HepG2 (cell line): ENCODE results near the gene RNASE2. TPM values are rescaled to one million over a fixed set of nuclear protein-coding genes. Genes with fewer than 3 reads are reported as not detected.

ENCODE experiments used
- ATAC-seq: fragments of 200-7000 bp; cut with Tn5 transposase; 3 replicates; pipeline ENCODE4 v1.9.1; 2020; ENCODE audit warnings: mild to moderate bottlenecking, moderate library complexity
- BruUV-seq: library from RNA; stranded (reverse); fragments of 400-500 nt; replicated peaks from 2 replicates; lab custom pipeline; 2021; lab: Mats Ljungman, UMichigan
- CTCF ChIA-PET: fragments of 300-600 bp; formaldehyde crosslinking; extraction: SDS; loops from one replicate; lab custom pipeline; 2021; ENCODE audit warnings: low total read pairs, inconsistent platforms, low intra/inter-chr PET ratio; lab: Yijun Ruan, JAX
- POLR2A ChIA-PET: fragments of 350-600 bp; sonication (Branson Sonifier 250); formaldehyde crosslinking; loops from one replicate; lab custom pipeline; 2020; ENCODE audit warnings: antibody characterized with exemption, inconsistent platforms; lab: Yijun Ruan, JAX
- DNase-seq: peaks from one replicate; pipeline ENCODE4 v3.0.0-alpha.2; 2015; ENCODE audit warnings: low spot score
- FAIRE-seq: peaks from 3 replicates; lab custom pipeline; 2011; peaks lifted over from hg19 to GRCh38; lab: Jason Lieb, UNC
- H2AFZ ChIP-seq: one replicate; pipeline ENCODE4 v1.6.1; 2011; ENCODE audit warnings: low read length, inconsistent platforms
- H3K27ac ChIP-seq: fragments of 300-600 bp; 3 replicates; pipeline ENCODE4 v1.8.0; 2011; ENCODE audit warnings: mixed run types, mild to moderate bottlenecking, mixed read lengths, low read length, inconsistent platforms; ENCODE audit not compliant: insufficient read depth; ENCODE audit errors: extremely low read length
- H3K27me3 ChIP-seq, 2 experiments: fragments of 200-600 bp in 1 of 2; 2 replicates in 1 of 2; 3 replicates in 1 of 2; pipeline versions ENCODE4 v1.6.0 to v1.8.0; 2011; ENCODE audit warnings: low read length in 2 of 2, mild to moderate bottlenecking in 2 of 2, moderate library complexity in 2 of 2, inconsistent platforms in 1 of 2; ENCODE audit not compliant: insufficient read depth in 2 of 2, control insufficient read depth in 1 of 2
- H3K36me3 ChIP-seq, 2 experiments: fragments of 200-600 bp in 1 of 2; replicated peaks in 1 of 2; 2 replicates in 1 of 2; 3 replicates in 1 of 2; pipeline versions ENCODE4 v1.5.1 to v1.8.0; 2011; ENCODE audit warnings: low read length in 2 of 2, inconsistent platforms in 1 of 2; ENCODE audit not compliant: insufficient read depth in 2 of 2, control insufficient read depth in 1 of 2
- H3K4me1 ChIP-seq: 2 replicates; pipeline ENCODE4 v1.5.1; 2012; ENCODE audit warnings: low read length, inconsistent platforms; ENCODE audit not compliant: insufficient read depth
- H3K4me2 ChIP-seq: 2 replicates; pipeline ENCODE4 v1.6.0; 2011; ENCODE audit warnings: low read depth, low read length, inconsistent platforms
- H3K4me3 ChIP-seq, 3 experiments: fragments of 200-600 bp in 1 of 3; sonication (generic), shearing (Covaris generic) in 1 of 3; replicated peaks in 1 of 3; 2 replicates each; pipeline ENCODE4 v1.5.1; 2011 to 2016; ENCODE audit warnings: low read length in 3 of 3, inconsistent platforms in 2 of 3, low read depth in 2 of 3, mild to moderate bottlenecking in 2 of 3, control low read depth in 1 of 3, mixed read lengths in 1 of 3; ENCODE audit not compliant: insufficient read depth in 1 of 3
- H3K79me2 ChIP-seq: one replicate; pipeline ENCODE4 v1.6.1; 2011; ENCODE audit warnings: low read length, inconsistent platforms; ENCODE audit not compliant: insufficient read depth
- H3K9ac ChIP-seq: 2 replicates; pipeline ENCODE4 v1.6.0; 2011; ENCODE audit warnings: mild to moderate bottlenecking, low read depth, low read length, inconsistent platforms; ENCODE audit not compliant: insufficient read depth
- H3K9me3 ChIP-seq: 2 replicates; pipeline ENCODE4 v1.5.1; 2012; ENCODE audit warnings: mild to moderate bottlenecking, low read length
- H4K20me1 ChIP-seq: 2 replicates; pipeline ENCODE4 v1.6.0; 2011; ENCODE audit warnings: inconsistent platforms, mild to moderate bottlenecking, low read length, moderate library complexity; ENCODE audit not compliant: insufficient read depth
- ELF4 ChIP-seq: sonication (generic); formaldehyde crosslinking; IDR thresholded peaks from 2 replicates; pipeline ENCODE4 v1.5.0; 2020; ENCODE audit warnings: missing genetic modification reagents, mild to moderate bottlenecking, moderate library complexity, borderline replicate concordance
- GABPA ChIP-seq, 2 experiments: IDR thresholded peaks; 2 replicates each; pipeline ENCODE4 v1.6.1; 2011 to 2016; ENCODE audit warnings: low read depth in 2 of 2, low read length in 1 of 2, missing biosample characterization in 1 of 2, missing genetic modification characterization in 1 of 2
- HES4 ChIP-seq: sonication (generic); formaldehyde crosslinking; IDR thresholded peaks from 2 replicates; pipeline ENCODE4 v1.9.0; 2021; ENCODE audit warnings: mild to moderate bottlenecking, missing genetic modification reagents, borderline replicate concordance
- MTF2 ChIP-seq: sonication (generic); formaldehyde crosslinking; IDR thresholded peaks from 2 replicates; pipeline ENCODE4 v1.5.0; 2020; ENCODE audit warnings: missing genetic modification reagents, borderline replicate concordance
- NONO ChIP-seq, 2 experiments: fragments of 450-650 bp in 1 of 2; sonication (generic) in 1 of 2; formaldehyde crosslinking in 1 of 2; IDR thresholded peaks in 1 of 2; conservative IDR thresholded peaks in 1 of 2; 2 replicates each; pipeline versions ENCODE4 v1.6.1 to v1.8.0; 2017 to 2022; ENCODE audit warnings: mild to moderate bottlenecking in 1 of 2, missing genetic modification reagents in 1 of 2, moderate library complexity in 1 of 2
- NR2C2 ChIP-seq: sonication (generic); formaldehyde crosslinking; IDR thresholded peaks from 2 replicates; pipeline ENCODE4 v1.4.0; 2020; ENCODE audit warnings: missing genetic modification reagents, mild to moderate bottlenecking, moderate library complexity, borderline replicate concordance
- ONECUT2 ChIP-seq: sonication (generic); formaldehyde crosslinking; IDR thresholded peaks from 2 replicates; pipeline ENCODE4 v1.4.0; 2020; ENCODE audit warnings: missing genetic modification reagents
- RBM39 ChIP-seq: fragments of 200-400 bp; formaldehyde crosslinking; IDR thresholded peaks from one replicate; pipeline ENCODE4 v1.6.1; 2018; ENCODE audit warnings: antibody characterized with exemption, mild to moderate bottlenecking, low read depth, low read length; ENCODE audit not compliant: poor library complexity, severe bottlenecking
- SKI ChIP-seq: fragments of 450-650 bp; IDR thresholded peaks from one replicate; pipeline ENCODE4 v1.6.1; 2018; ENCODE audit warnings: mild to moderate bottlenecking; ENCODE audit not compliant: partially characterized antibody
- ZNF335 ChIP-seq: sonication (generic); formaldehyde crosslinking; IDR thresholded peaks from 2 replicates; pipeline ENCODE4 v1.4.0; 2020; ENCODE audit warnings: missing genetic modification reagents
- ZNF737 ChIP-seq: sonication (generic); formaldehyde crosslinking; IDR thresholded peaks from 2 replicates; pipeline ENCODE4 v1.5.0; 2020; ENCODE audit warnings: missing genetic modification reagents, mild to moderate bottlenecking, borderline replicate concordance
- ZNF776 ChIP-seq: sonication (generic); formaldehyde crosslinking; IDR thresholded peaks from 2 replicates; pipeline ENCODE4 v1.4.0; 2020; ENCODE audit warnings: mild to moderate bottlenecking, missing genetic modification reagents
- ZNF879 ChIP-seq: sonication (generic); formaldehyde crosslinking; IDR thresholded peaks from 2 replicates; pipeline ENCODE4 v1.8.1; 2023; ENCODE audit warnings: missing genetic modification reagents
- WGBS: methylation state at CpG from one replicate; pipeline ENCODE4 v1.1.6; 2017; ENCODE audit warnings: low lambda C conversion rate; 5-methylcytosine and 5-hydroxymethylcytosine counted together
- in situ Hi-C: cut with HindIII; loops from 2 replicates; pipeline ENCODE4 v1.10.0; 2017; ENCODE audit warnings: low pct_unique_long_range_greater_than_20kb; ENCODE audit not compliant: extremely low pct_ligation_motif_present
- intact Hi-C: fragments of 100-400 bp; cut with micrococcal nuclease; formaldehyde crosslinking; loops from one replicate; pipeline ENCODE4 v1.10.0; 2022; ENCODE audit not compliant: unreplicated experiment
- polyA plus RNA-seq, 8 experiments: library from polyadenylated mRNA; depleted of rRNA in 3 of 8; stranded (reverse) in 7 of 8; unstranded in 1 of 8; fragments of >200 nt; fragmentation: Illumina TruSeq in 4 of 8; extraction: Trizol in 4 of 8; gene quantifications; 2 replicates each; pipeline versions ENCODE4 v1.2.1 to v1.2.3, GENCODE V29; 2011 to 2016; ENCODE audit warnings: low read depth in 4 of 8, missing spikeins in 1 of 8, mixed read lengths in 1 of 8; ENCODE audit not compliant: insufficient read depth in 1 of 8
- total RNA-seq, 5 experiments: library from RNA; depleted of rRNA; stranded (reverse); fragments of >200 nt; fragmentation: Illumina TruSeq; extraction: Trizol; gene quantifications; 2 replicates each; pipeline ENCODE4 v1.2.3, GENCODE V29; 2016; ENCODE audit warnings: low read depth in 1 of 5
- TF ChIP-seq, protein P1 (sequence below): sonication (generic); formaldehyde crosslinking; IDR thresholded peaks from one replicate; pipeline ENCODE4 v1.5.1; 2020; ENCODE audit warnings: mild to moderate bottlenecking, missing genetic modification reagents; ENCODE audit errors: not compliant biosample characterization

RNASE2 gene
- total and polyA plus RNA-seq, 2 of the 13 experiments (the other 11 are each of a cell fraction or from before 2014, with no cell fraction given): 0.69 TPM; not detected in 1

DNA sequence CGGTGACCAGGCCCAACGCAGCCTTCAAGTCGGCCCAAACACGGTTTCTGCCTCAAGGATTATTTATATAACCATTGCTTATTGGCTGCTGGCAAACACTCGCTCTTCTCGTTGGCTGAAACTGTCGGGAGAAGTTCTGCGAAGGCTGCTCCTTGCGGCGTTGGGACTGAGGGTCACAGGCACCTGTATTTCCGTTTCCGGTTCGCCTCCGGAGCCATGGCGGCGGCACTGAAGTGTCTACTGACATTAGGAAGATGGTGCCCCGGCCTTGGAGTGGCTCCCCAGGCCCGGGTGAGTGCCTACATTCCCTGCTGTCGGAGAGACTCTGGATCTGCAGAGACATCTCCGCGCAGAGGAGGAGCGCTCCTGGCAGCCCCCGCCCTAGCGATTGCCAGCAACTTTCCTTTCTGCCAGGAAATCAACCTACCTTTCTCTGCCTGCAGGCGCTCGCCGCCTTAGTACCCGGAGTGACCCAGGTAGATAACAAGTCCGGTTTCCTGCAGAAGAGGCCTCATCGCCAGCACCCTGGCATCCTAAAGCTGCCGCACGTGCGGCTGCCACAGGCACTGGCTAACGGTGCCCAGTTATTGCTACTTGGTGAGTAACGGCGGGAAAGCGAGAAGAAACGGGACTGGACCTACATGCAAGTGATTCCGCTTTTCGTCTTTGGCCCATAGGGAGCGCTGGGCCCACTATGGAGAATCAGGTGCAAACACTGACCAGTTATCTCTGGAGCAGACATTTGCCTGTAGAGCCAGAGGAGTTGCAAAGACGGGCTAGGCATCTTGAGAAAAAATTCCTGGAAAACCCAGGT, 34.7 kb downstream of the RNASE2 start, which contains the start of gene METTL17 (continued):
- no peak for TF ChIP-seq ZNF776

DNA sequence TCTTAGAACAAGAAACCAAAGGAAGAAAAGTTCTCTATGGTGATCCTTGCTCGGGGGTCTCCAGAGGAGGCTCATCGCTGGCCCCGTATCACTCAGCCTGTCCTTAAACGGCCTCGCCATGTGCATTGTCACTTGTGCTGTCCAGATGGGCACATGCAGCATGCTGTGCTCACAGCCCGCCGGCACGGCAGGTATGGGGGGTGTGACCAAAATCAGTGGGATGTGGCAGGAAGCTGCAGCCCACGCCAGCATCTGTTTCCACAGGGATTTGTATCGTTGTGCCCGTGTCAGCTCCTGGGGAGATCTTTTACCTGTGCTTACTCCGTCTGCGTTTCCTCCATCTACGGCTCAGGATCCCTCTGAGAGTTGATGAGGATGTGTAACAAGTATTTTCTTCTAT, 41.2 kb downstream of the RNASE2 start:
- in situ Hi-C loops (loop anchor here (25.0 kb wide), 1 partner anchor 659 kb away; the partner anchor contains the start of genes CCNB1IP1 and PARP2), intact Hi-C loops (no loop called here)
- Histone ChIP-seq H3K9ac (no peak overlapping the region), H3K79me2 (no peaks in the 10 kb centered on the region), H3K9me3 (no peaks in the 10 kb centered on the region), H4K20me1 (no peaks in the 10 kb centered on the region), H3K27ac (no peak overlapping the region), H3K4me3 (no peak overlapping the region), H3K4me1 (peaks cover 7% of the 10 kb centered on the region), H3K4me2 (no peak overlapping the region), H3K36me3 (peaks cover 25 to 48% of the 10 kb centered on the region in 2 experiments), H2AFZ (no peak overlapping the region), H3K27me3 (no peaks in the 10 kb centered on the region)
- no TSS peak for BruUV-seq
- CTCF ChIA-PET: no interaction called here
- POLR2A ChIA-PET: interaction anchor here (1.1 kb wide), 1 partner anchor 18 kb away, joined by 4 read pairs; no protein-coding TSS in a partner anchor
- DNase-seq (no peak), ATAC-seq (no peak), FAIRE-seq (no peak)
- 96% methylated on average over 14 of the region's 14 CpGs for WGBS
- TF ChIP-seq ELF4 (CRISPR knock-in tag) (no peak), NONO (IDR thresholded peaks at IDR 0.05) (no peak), NONO (CRISPR knock-in tag; conservative IDR thresholded peaks at IDR 0.05) (no peak), GABPA (IDR thresholded peaks at IDR 0.05; ENCODE audit: low read depth, low read length) (no peak), GABPA (CRISPR knock-in tag; IDR thresholded peaks at IDR 0.05; ENCODE audit: low read depth) (no peak), ONECUT2 (no peak), NR2C2 (CRISPR knock-in tag) (no peak), HES4 (CRISPR knock-in tag) (no peak), RBM39 (no peak), ZNF879 (CRISPR knock-in tag) (no peak), MTF2 (no peak), ZNF335 (CRISPR knock-in tag) (no peak), SKI (no peak), ZNF737 (CRISPR knock-in tag) (no peak)
- TF ChIP-seq, protein P1, sequence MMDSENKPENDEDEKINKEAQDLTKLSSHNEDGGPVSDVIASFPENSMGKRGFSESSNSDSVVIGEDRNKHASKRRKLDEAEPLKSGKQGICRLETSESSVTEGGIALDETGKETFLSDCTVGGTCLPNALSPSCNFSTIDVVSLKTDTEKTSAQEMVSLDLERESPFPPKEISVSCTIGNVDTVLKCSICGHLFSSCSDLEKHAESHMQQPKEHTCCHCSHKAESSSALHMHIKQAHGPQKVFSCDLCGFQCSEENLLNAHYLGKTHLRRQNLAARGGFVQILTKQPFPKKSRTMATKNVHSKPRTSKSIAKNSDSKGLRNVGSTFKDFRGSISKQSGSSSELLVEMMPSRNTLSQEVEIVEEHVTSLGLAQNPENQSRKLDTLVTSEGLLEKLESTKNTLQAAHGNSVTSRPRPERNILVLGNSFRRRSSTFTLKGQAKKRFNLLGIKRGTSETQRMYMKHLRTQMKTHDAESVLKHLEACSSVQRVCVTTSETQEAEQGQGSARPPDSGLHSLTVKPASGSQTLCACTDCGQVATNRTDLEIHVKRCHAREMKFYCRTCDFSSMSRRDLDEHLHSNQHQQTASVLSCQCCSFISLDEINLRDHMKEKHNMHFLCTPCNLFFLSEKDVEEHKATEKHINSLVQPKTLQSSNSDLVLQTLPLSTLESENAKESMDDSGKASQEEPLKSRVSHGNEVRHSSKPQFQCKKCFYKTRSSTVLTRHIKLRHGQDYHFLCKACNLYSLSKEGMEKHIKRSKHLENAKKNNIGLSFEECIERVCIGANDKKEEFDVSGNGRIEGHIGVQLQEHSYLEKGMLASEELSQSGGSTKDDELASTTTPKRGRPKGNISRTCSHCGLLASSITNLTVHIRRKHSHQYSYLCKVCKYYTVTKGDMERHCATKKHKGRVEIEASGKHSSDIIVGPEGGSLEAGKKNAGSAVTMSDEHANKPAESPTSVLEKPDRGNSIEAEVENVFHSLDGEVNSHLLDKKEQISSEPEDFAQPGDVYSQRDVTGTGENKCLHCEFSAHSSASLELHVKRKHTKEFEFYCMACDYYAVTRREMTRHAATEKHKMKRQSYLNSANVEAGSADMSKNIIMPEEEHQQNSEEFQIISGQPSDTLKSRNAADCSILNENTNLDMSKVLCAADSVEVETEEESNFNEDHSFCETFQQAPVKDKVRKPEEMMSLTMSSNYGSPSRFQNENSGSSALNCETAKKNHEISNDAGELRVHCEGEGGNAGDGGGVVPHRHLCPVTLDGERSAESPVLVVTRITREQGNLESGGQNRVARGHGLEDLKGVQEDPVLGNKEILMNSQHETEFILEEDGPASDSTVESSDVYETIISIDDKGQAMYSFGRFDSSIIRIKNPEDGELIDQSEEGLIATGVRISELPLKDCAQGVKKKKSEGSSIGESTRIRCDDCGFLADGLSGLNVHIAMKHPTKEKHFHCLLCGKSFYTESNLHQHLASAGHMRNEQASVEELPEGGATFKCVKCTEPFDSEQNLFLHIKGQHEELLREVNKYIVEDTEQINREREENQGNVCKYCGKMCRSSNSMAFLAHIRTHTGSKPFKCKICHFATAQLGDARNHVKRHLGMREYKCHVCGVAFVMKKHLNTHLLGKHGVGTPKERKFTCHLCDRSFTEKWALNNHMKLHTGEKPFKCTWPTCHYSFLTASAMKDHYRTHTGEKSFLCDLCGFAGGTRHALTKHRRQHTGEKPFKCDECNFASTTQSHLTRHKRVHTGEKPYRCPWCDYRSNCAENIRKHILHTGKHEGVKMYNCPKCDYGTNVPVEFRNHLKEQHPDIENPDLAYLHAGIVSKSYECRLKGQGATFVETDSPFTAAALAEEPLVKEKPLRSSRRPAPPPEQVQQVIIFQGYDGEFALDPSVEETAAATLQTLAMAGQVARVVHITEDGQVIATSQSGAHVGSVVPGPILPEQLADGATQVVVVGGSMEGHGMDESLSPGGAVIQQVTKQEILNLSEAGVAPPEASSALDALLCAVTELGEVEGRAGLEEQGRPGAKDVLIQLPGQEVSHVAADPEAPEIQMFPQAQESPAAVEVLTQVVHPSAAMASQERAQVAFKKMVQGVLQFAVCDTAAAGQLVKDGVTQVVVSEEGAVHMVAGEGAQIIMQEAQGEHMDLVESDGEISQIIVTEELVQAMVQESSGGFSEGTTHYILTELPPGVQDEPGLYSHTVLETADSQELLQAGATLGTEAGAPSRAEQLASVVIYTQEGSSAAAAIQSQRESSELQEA: no peak
